Effector memory CD8-positive, alpha-beta T cell (primary cell): ENCODE measurements around the gene SLC22A14.
"Not testable (repeated sequence)": the region's sequence is repeated elsewhere in the genome, so short reads cannot be mapped to it uniquely, and the experiment has no call there.

Experiments used
- ATAC-seq: fragments of 150-1000 bp; cut with Tn5 transposase; replicated peaks from 2 replicates; pipeline ENCODE4 v1.10.0; 2021; ENCODE audit warnings: mild to moderate bottlenecking, moderate library complexity
- DNase-seq, 3 experiments: peaks; one replicate each; pipeline ENCODE4 v3.0.0; 2021
- H3K27ac Mint-ChIP-seq, 2 donors: one replicate each; pipeline ENCODE4 v1.8.0; 2022; ENCODE audit warnings: mild to moderate bottlenecking in 2 of 2, mixed read lengths in 2 of 2, moderate library complexity in 2 of 2
- H3K27me3 Mint-ChIP-seq, 2 donors: one replicate each; pipeline ENCODE4 v1.8.0; 2022; ENCODE audit warnings: mixed read lengths in 2 of 2
- H3K36me3 Mint-ChIP-seq: one replicate; pipeline ENCODE4 v1.8.0; 2022; ENCODE audit warnings: mild to moderate bottlenecking, moderate library complexity, mixed read lengths; ENCODE audit not compliant: insufficient read depth
- H3K4me1 Mint-ChIP-seq, 2 donors: one replicate each; pipeline ENCODE4 v1.8.0; 2022; ENCODE audit warnings: low read depth in 2 of 2, mixed read lengths in 2 of 2
- H3K4me3 Mint-ChIP-seq, 2 donors: one replicate each; pipeline ENCODE4 v1.8.0; 2022; ENCODE audit warnings: mild to moderate bottlenecking in 2 of 2, mixed read lengths in 2 of 2, moderate library complexity in 2 of 2
- H3K9me3 Mint-ChIP-seq, 2 donors: one replicate each; pipeline ENCODE4 v1.8.0; 2022; ENCODE audit warnings: mixed read lengths in 2 of 2

Gene SLC22A14

GRCh38 chr3:38311476-38311875 is 29.4 kb downstream of the SLC22A14 start:
- Mint-ChIP-seq H3K27me3 (peaks cover 25 to 38% of the 10 kb centered on the region in 2 donors), H3K4me1 (no peaks in the 10 kb centered on the region), H3K4me3 (no peak overlapping the region), H3K9me3 (no peaks in the 10 kb centered on the region), H3K36me3 (no peaks in the 10 kb centered on the region), H3K27ac (no peak overlapping the region)
- ATAC-seq (no peak), DNase-seq (no peak)

- Mint-ChIP-seq H3K9me3 (no peaks in the 10 kb centered on the region), H3K27ac (no peak overlapping the region), H3K4me1 (no peaks in the 10 kb centered on the region), H3K4me3 (no peak overlapping the region), H3K36me3 (no peaks in the 10 kb centered on the region), H3K27me3 (peaks cover 25 to 38% of the 10 kb centered on the region in 2 donors)
- DNase-seq (no peak), ATAC-seq (no peak)
Measured at GRCh38 chr3:38311941-38312340, 29.8 kb downstream of the SLC22A14 start.

GRCh38 chr3:38312356-38312755 is 30.3 kb downstream of the SLC22A14 start:
- H3K27ac Mint-ChIP-seq, result no peak overlapping the region
- no peak overlapping the region for H3K4me3 Mint-ChIP-seq
- no peaks in the 10 kb centered on the region for H3K4me1 Mint-ChIP-seq
- H3K9me3 Mint-ChIP-seq, result no peaks in the 10 kb centered on the region
- no peak for ATAC-seq
- DNase-seq, result no peak
- no peaks in the 10 kb centered on the region for H3K36me3 Mint-ChIP-seq
- H3K27me3 Mint-ChIP-seq, result peaks cover 25 to 36% of the 10 kb centered on the region in 2 donors

GRCh38 chr3:38313263-38313662 is 31.2 kb downstream of the SLC22A14 start:
- H3K9me3 Mint-ChIP-seq, result no peaks in the 10 kb centered on the region
- DNase-seq (no peak), ATAC-seq (no peak)
- no peaks in the 10 kb centered on the region for H3K4me1 Mint-ChIP-seq
- H3K27me3 Mint-ChIP-seq, result peaks cover 24 to 27% of the 10 kb centered on the region in 2 donors
- no peak overlapping the region for H3K4me3 Mint-ChIP-seq
- no peak overlapping the region for H3K27ac Mint-ChIP-seq
- H3K36me3 Mint-ChIP-seq, result no peaks in the 10 kb centered on the region

GRCh38 chr3:38313695-38314094 is 31.6 kb downstream of the SLC22A14 start:
- H3K4me3 Mint-ChIP-seq, result no peak overlapping the region
- H3K27me3 Mint-ChIP-seq, result peaks cover 20 to 22% of the 10 kb centered on the region in 2 donors
- DNase-seq (no peak), ATAC-seq (no peak)
- no peaks in the 10 kb centered on the region for H3K4me1 Mint-ChIP-seq
- H3K27ac Mint-ChIP-seq, result no peak overlapping the region
- H3K9me3 Mint-ChIP-seq, result no peaks in the 10 kb centered on the region
- no peaks in the 10 kb centered on the region for H3K36me3 Mint-ChIP-seq

- no peak for ATAC-seq
- no peak overlapping the region for H3K4me3 Mint-ChIP-seq
- no peaks in the 10 kb centered on the region for H3K9me3 Mint-ChIP-seq
- no peaks in the 10 kb centered on the region for H3K36me3 Mint-ChIP-seq
- no peak overlapping the region for H3K27ac Mint-ChIP-seq
- H3K4me1 Mint-ChIP-seq, result no peaks in the 10 kb centered on the region
- H3K27me3 Mint-ChIP-seq, result peaks cover 14 to 17% of the 10 kb centered on the region in 2 donors
- no peak for DNase-seq
Measured at GRCh38 chr3:38314112-38314763, 32.1 kb downstream of the SLC22A14 start.

- H3K36me3 Mint-ChIP-seq, result no peaks in the 10 kb centered on the region
- H3K27ac Mint-ChIP-seq, result no peak overlapping the region
- peaks cover 10 to 14% of the 10 kb centered on the region in 2 donors for H3K27me3 Mint-ChIP-seq
- no peak overlapping the region for H3K4me3 Mint-ChIP-seq
- ATAC-seq (no peak), DNase-seq (no peak)
- no peaks in the 10 kb centered on the region for H3K4me1 Mint-ChIP-seq
- H3K9me3 Mint-ChIP-seq, result no peaks in the 10 kb centered on the region
Measured at GRCh38 chr3:38314764-38315487, 32.8 kb downstream of the SLC22A14 start.

GRCh38 chr3:38315488-38316230 is 33.6 kb downstream of the SLC22A14 start:
- no peak overlapping the region for H3K4me3 Mint-ChIP-seq
- no peak overlapping the region for H3K27ac Mint-ChIP-seq
- DNase-seq (no peak), ATAC-seq (no peak)
- no peaks in the 10 kb centered on the region for H3K4me1 Mint-ChIP-seq
- peaks cover 10 to 16% of the 10 kb centered on the region in 2 donors for H3K27me3 Mint-ChIP-seq
- H3K36me3 Mint-ChIP-seq, result no peaks in the 10 kb centered on the region
- H3K9me3 Mint-ChIP-seq, result no peaks in the 10 kb centered on the region

- H3K27me3 Mint-ChIP-seq, result peaks cover 10 to 20% of the 10 kb centered on the region in 2 donors
- no peaks in the 10 kb centered on the region for H3K36me3 Mint-ChIP-seq
- H3K9me3 Mint-ChIP-seq, result no peaks in the 10 kb centered on the region
- DNase-seq (no peak), ATAC-seq (no peak)
- H3K27ac Mint-ChIP-seq, result no peak overlapping the region
- no peaks in the 10 kb centered on the region for H3K4me1 Mint-ChIP-seq
- H3K4me3 Mint-ChIP-seq, result no peak overlapping the region
Measured at GRCh38 chr3:38316356-38317191, 34.5 kb downstream of the SLC22A14 start.

GRCh38 chr3:38317192-38317759 is 35.2 kb downstream of the SLC22A14 start:
- Mint-ChIP-seq H3K4me1 (no peaks in the 10 kb centered on the region), H3K9me3 (no peaks in the 10 kb centered on the region), H3K36me3 (no peaks in the 10 kb centered on the region), H3K27ac (no peak overlapping the region), H3K27me3 (peaks cover 6 to 15% of the 10 kb centered on the region in 2 donors), H3K4me3 (no peak overlapping the region)
- no peak for DNase-seq
- ATAC-seq, result no peak

- peaks cover 5 to 6% of the 10 kb centered on the region in 2 donors for H3K27me3 Mint-ChIP-seq
- H3K4me1 Mint-ChIP-seq, result no peaks in the 10 kb centered on the region
- no peak for ATAC-seq
- no peak overlapping the region for H3K27ac Mint-ChIP-seq
- H3K36me3 Mint-ChIP-seq, result no peaks in the 10 kb centered on the region
- H3K9me3 Mint-ChIP-seq, result no peaks in the 10 kb centered on the region
- DNase-seq, result no peak
- H3K4me3 Mint-ChIP-seq, result no peak overlapping the region
Measured at GRCh38 chr3:38318766-38319671, 36.9 kb downstream of the SLC22A14 start.

- H3K36me3 Mint-ChIP-seq, ATAC-seq, H3K27ac Mint-ChIP-seq, H3K9me3 Mint-ChIP-seq, H3K4me3 Mint-ChIP-seq, DNase-seq, H3K4me1 Mint-ChIP-seq: not testable (repeated sequence)
- H3K27me3 Mint-ChIP-seq, result peaks cover 14 to 18% of the 10 kb centered on the region in 2 donors
Measured at GRCh38 chr3:38320638-38321037, 38.5 kb downstream of the SLC22A14 start.
